Neutrophil (primary cell): ENCODE data around the gene TBC1D14.
A peak's percentile ranks its signal among the peaks of the same experiment; 100 is the strongest.

ENCODE experiments used
- H3K27ac ChIP-seq: fragments of 200-600 bp; sonication (generic); 2 replicates; pipeline ENCODE4 v1.5.1; 2016; ENCODE audit warnings: mild to moderate bottlenecking, moderate library complexity
- H3K27me3 ChIP-seq: fragments of 200-600 bp; sonication (generic); 2 replicates; pipeline ENCODE4 v1.6.0; 2016; ENCODE audit warnings: mild to moderate bottlenecking
- H3K36me3 ChIP-seq: fragments of 200-600 bp; sonication (generic); 2 replicates; pipeline ENCODE4 v1.5.1; 2017
- H3K4me1 ChIP-seq, 2 experiments: fragments of 200-600 bp in 1 of 2; sonication (generic) in 1 of 2; 1 replicate in 1 of 2; 2 replicates in 1 of 2; pipeline versions ENCODE4 v1.5.1 to v1.6.1; 2013 to 2016; ENCODE audit warnings: low read depth in 1 of 2, low read length in 1 of 2, mild to moderate bottlenecking in 1 of 2, moderate library complexity in 1 of 2; ENCODE audit not compliant: control insufficient read depth in 1 of 2, insufficient read depth in 1 of 2
- H3K4me3 ChIP-seq, 2 experiments: fragments of 200-600 bp in 1 of 2; sonication (generic) in 1 of 2; 1 replicate in 1 of 2; 2 replicates in 1 of 2; pipeline ENCODE4 v1.5.1; 2013 to 2016; ENCODE audit warnings: low read depth in 1 of 2, low read length in 1 of 2, mild to moderate bottlenecking in 1 of 2, moderate library complexity in 1 of 2
- H3K9me3 ChIP-seq: fragments of 200-600 bp; sonication (generic); 2 replicates; pipeline ENCODE4 v1.5.1; 2016
- TF ChIP-seq, protein P1 (sequence below): fragments of 200-600 bp; sonication (generic); IDR thresholded peaks from 2 replicates; pipeline ENCODE4 v1.5.1; 2016; ENCODE audit warnings: antibody characterized with exemption

The TBC1D14 gene

DNA sequence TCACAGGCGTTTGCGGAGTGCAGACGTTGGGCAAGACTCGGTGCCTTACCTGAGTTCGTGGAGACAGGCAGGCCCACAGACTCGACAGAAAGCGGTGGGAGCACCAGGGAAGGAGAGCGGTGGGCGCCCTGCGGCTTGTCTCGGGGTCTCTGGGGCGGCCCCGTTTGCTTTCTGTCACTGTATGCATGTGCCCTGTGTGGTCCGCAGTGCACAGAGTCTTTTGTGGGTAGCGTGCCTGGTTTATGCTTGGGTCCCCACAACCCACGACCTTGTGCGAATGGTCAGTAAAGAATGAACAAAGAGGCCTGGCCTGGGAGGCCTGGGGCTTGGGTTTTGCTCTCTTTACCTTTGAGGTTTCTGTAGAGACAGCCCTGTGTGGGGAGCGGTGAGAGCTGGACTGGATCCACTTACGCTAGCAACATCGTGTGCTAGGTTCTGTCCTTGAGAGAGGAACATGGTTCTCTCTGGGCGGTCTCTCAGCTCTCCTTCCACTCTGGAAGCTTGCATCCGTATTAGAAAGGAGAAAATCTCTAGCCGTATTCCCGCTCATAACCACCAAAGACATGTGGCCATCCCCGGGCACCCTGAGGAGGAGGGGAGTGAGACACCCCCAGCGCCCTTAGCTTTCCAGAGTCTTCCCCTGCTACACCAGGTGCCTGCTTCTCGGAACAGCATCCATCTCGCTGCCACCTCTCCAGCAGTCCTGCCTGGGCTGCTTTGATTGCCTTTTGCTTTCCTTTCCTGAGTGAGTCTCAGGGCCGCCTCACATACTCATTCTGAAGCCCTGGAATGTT, 134.7 kb downstream of the TBC1D14 start:
- Histone ChIP-seq H3K36me3 (peaks cover 20% of the 10 kb centered on the region), H3K27me3 (no peaks in the 10 kb centered on the region), H3K4me3 (peak overlapping the region; percentile 78 to 98), H3K9me3 (no peaks in the 10 kb centered on the region), H3K4me1 (peaks cover 46 to 60% of the 10 kb centered on the region in 2 experiments), H3K27ac (peak overlapping the region; percentile 96)
- TF ChIP-seq, protein P1, sequence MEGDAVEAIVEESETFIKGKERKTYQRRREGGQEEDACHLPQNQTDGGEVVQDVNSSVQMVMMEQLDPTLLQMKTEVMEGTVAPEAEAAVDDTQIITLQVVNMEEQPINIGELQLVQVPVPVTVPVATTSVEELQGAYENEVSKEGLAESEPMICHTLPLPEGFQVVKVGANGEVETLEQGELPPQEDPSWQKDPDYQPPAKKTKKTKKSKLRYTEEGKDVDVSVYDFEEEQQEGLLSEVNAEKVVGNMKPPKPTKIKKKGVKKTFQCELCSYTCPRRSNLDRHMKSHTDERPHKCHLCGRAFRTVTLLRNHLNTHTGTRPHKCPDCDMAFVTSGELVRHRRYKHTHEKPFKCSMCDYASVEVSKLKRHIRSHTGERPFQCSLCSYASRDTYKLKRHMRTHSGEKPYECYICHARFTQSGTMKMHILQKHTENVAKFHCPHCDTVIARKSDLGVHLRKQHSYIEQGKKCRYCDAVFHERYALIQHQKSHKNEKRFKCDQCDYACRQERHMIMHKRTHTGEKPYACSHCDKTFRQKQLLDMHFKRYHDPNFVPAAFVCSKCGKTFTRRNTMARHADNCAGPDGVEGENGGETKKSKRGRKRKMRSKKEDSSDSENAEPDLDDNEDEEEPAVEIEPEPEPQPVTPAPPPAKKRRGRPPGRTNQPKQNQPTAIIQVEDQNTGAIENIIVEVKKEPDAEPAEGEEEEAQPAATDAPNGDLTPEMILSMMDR: no peak

DNA sequence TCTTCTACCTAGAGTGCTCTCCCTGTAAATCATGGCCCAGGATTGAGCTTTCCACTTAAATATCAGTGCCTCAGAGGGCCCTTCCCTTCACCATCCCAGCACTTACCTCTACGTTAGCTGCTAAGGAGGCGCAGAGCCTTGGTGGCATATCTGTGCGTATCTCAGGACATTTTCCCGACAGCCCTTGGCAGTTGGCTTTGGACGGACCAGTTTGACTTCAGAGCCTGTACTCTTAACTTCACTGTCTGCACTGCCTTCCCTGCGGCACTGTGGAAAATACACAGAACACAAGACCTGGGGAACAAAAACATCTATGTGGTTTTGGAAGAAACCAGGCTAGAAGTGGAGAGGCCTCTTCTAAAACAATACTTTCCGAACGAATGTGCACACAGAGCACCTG, 135.9 kb downstream of the TBC1D14 start:
- H3K9me3 ChIP-seq: no peaks in the 10 kb centered on the region
- H3K36me3 ChIP-seq: peaks cover 22% of the 10 kb centered on the region
- TF ChIP-seq, protein P1: no peak
- H3K4me1 ChIP-seq: peaks cover 46 to 60% of the 10 kb centered on the region in 2 experiments
- H3K4me3 ChIP-seq: peak overlapping the region in 1 of 2 experiments; percentile 98
- no peak overlapping the region for H3K27ac ChIP-seq
- H3K27me3 ChIP-seq: no peaks in the 10 kb centered on the region

DNA sequence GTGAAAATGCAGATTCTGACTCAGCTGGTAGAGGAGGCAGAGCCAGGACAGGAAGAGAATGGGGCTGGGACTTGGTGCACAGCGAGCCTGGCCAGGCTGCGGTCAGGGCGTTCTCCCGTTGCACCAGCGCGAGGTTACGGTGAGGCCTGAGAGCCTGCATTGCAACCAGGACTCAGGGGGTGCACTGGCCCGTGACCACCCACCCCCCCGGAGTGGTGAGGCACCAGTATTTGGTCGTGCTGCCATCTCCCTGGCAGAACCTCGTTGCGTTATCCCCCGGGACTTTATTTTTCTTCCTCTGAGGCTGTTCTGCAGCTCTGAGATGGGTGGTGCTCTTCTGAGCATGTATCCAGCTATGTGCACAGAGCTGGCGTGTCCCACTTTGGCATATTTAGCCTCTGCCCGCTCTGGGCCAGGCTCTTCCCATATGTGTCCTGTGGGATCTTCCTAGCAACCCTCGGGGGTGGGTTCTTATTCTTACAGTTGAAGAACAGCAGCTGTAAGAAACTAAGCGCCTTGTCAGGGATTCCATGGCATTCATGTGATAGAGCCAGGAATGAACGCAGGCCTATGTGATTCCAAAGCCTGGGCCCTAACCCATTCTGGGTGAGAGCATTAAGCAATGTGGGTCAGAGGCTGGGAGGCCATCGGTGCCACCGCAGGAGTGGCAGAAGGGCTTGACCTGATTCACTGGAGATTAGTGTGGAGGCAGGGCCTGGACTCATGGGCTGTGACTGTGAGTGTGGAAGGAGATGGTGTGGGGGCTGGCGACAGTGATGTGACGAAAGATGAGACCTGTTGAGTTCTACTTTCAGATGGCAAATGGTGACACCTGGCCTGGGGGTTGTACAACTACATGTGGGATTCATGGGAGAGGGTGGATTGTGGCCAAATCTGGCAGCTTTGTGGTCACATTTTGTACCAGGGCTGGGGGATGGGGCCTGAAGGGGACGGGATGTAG, 136.6 kb downstream of the TBC1D14 start:
- no peak overlapping the region for H3K4me3 ChIP-seq
- H3K27me3 ChIP-seq: no peaks in the 10 kb centered on the region
- peaks cover 44 to 53% of the 10 kb centered on the region in 2 experiments for H3K4me1 ChIP-seq
- H3K27ac ChIP-seq: peak overlapping the region; percentile 47
- TF ChIP-seq, protein P1: no peak
- peaks cover 25% of the 10 kb centered on the region for H3K36me3 ChIP-seq
- no peaks in the 10 kb centered on the region for H3K9me3 ChIP-seq

DNA sequence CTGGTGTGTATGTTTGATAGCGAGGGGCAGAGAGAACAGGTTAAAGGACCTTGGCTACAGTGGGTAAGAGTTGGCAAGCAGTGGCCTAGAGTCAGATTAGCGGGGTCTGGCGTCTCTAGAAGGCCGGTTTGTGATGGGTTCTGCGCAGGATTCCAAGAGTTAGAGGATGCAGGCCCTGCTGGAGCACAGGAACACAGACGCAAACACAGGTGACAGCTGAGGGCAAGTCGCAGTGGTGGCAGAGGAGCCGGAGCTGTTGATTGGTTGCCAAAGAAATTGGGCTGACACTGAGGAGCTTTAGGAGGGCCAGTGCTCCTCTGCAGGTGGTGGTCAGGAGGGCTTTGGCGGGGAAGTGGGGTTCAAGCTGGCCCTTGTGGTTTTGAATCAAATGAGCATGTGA, 137.3 kb downstream of the TBC1D14 start:
- Histone ChIP-seq H3K9me3 (no peaks in the 10 kb centered on the region), H3K27me3 (no peaks in the 10 kb centered on the region), H3K27ac (peak overlapping the region; percentile 47), H3K4me3 (no peak overlapping the region), H3K36me3 (peaks cover 28% of the 10 kb centered on the region), H3K4me1 (peaks cover 39 to 49% of the 10 kb centered on the region in 2 experiments)
- TF ChIP-seq, protein P1: no peak

DNA sequence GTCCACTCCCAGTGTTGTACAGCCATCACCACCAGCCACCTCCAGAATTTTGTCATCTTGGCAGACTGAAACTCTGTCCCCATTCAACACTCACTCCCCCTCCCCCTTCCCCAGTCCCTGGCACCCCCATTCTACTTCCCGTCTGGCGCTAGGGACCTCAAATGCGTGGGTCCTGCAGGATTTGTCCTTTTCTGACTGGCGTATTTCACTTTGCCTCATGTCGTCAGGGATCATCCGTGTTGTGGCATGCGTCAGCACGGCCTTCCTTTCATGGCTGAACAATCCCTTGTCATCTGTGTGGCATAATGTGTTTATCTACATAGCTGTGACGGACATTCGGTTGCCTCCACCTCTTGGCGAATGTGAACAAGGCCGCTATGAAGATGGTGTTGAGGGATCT, 139.0 kb downstream of the TBC1D14 start:
- Histone ChIP-seq H3K36me3 (peaks cover 30% of the 10 kb centered on the region), H3K27ac (no peak overlapping the region), H3K27me3 (no peaks in the 10 kb centered on the region), H3K4me1 (peaks cover 48 to 58% of the 10 kb centered on the region in 2 experiments), H3K4me3 (no peak overlapping the region), H3K9me3 (no peaks in the 10 kb centered on the region)
- TF ChIP-seq, protein P1: no peak
